H1 (cell line): ENCODE results near the gene COL2A1. TPM values are rescaled to one million over a fixed set of nuclear protein-coding genes. Genes with fewer than 3 reads are reported as not detected.

Experiments
- CHD2 ChIP-seq: IDR thresholded peaks from 2 replicates; pipeline ENCODE4 v1.6.1; 2012; ENCODE audit warnings: low read length, improper control_type of control experiment
- HDAC2 ChIP-seq, 2 experiments: fragments of 300-600 bp in 1 of 2; sonication (generic) in 1 of 2; IDR thresholded peaks; 2 replicates each; pipeline ENCODE4 v1.6.1; 2011 to 2012; ENCODE audit warnings: low read depth in 2 of 2, low read length in 2 of 2, mild to moderate bottlenecking in 2 of 2, moderate library complexity in 2 of 2, borderline replicate concordance in 1 of 2, inconsistent platforms in 1 of 2
- JUN ChIP-seq: IDR thresholded peaks from 2 replicates; pipeline ENCODE4 v1.6.1; 2011; ENCODE audit warnings: low read depth, mild to moderate bottlenecking, improper control_type of control experiment, low read length
- RFX5 ChIP-seq: IDR thresholded peaks from 2 replicates; pipeline ENCODE4 v1.6.1; 2011; ENCODE audit warnings: low read depth, low read length, improper control_type of control experiment, borderline replicate concordance
- polyA plus RNA-seq, 7 experiments: library from polyadenylated mRNA; depleted of rRNA in 3 of 7; stranded (reverse) in 5 of 7; unstranded in 2 of 7; fragments of >200 nt in 5 of 7; fragments of 200-250 nt in 2 of 7; gene quantifications; 1 replicate in 5 of 7; 2 replicates in 1 of 7; 4 replicates in 1 of 7; pipeline versions ENCODE4 v1.2.1 to v1.2.3, GENCODE V29; 2011 to 2013; ENCODE audit warnings: missing spikeins in 2 of 7, mixed read lengths in 2 of 7
- total RNA-seq: library from RNA; stranded (reverse); fragmentation: NEBNext Ultra II Directional; extraction: Animal tissue kit (Norgen Biotek cat#: 25700); gene quantifications from 2 replicates; pipeline ENCODE4 v1.2.1, GENCODE V29; 2021

COL2A1 gene
- total and polyA plus RNA-seq, 2 of the 8 experiments (the other 6 are each of a cell fraction or from before 2014, with no cell fraction given) = 4.2 to 14.6 TPM

DNA sequence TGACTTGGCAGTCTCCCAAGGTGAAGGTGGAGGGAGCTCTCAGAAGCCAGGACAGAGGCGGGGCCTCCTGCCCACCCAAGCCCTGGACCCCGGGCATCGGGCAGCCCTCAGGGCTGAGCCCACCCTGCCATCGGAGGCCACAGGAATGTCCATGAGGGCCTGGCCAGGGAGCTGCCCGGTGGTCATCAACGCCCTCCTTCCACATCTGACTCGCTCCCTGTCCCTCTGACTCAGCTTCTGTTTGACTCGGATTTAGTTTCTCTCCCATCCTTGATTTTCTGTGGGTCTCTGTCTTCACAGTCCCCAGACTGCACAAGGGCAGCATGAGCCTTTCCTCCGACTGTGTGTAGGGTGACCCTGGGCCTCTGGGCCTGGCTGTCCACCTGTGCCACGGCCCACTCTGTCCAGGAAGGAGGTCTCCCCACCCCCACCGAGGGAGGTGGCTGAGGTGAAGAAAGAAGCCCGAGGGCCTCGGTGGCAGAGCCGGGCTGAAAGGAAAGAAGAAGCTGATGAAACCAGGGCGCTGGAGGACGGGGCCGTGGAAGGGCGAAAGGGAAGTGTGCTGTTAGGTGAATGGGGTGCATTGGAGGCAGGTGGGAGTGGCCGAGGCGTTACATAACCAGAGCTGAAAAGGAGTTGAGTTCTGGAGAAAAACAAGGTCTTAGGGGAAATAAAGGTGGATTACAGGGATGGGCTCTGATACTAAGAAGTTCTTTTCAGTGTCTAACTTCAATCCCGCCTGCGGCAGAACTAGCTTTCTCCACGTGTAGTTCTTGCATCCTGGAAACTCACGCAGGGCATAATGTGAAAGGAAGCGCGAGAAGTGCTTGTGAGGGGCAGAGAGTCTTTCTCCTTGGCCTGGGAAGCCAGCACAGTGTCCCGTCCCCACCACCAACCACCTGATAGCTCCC is 57.6 kb downstream of the COL2A1 start (continued):
- TF ChIP-seq RFX5 (no peak), JUN (no peak), CHD2 (no peak), HDAC2 (IDR thresholded peaks at IDR 0.05; ENCODE audit: borderline replicate concordance in 1 of 2, low read depth in 2 of 2, low read length in 2 of 2) (no peak)
- TF ChIP-seq, all 59 proteins: peak for 0
